ENCODE measurements around the gene ARPP21.
A peak's percentile ranks its signal among the peaks of the same experiment; 100 is the strongest.
"Not testable (repeated sequence)": the region's sequence is repeated elsewhere in the genome, so short reads cannot be mapped to it uniquely, and the experiment has no call there.

Gene ARPP21

GRCh38 chr3:35639254-35640186 is at the start of gene ARPP21:
ARPP21 (plus strand) TSS chr3:35639525; CDS start chr3:35681752, 42,227 bp downstream.
- peak; percentile 31 for DNase-seq

- DNase-seq, result no peak
These were observed 46.6 kb upstream of the ARPP21 start for GRCh38 chr3:35592589-35593295.

GRCh38 chr3:35594739-35595138 is 44.6 kb upstream of the ARPP21 start:
- DNase-seq, result no peak

- no peak for DNase-seq
These were observed 42.9 kb upstream of the ARPP21 start for GRCh38 chr3:35596335-35596995.

- DNase-seq, result no peak
These were observed 41.8 kb upstream of the ARPP21 start for GRCh38 chr3:35597490-35597889.

- DNase-seq, result no peak
These were observed 40.5 kb upstream of the ARPP21 start for GRCh38 chr3:35598804-35599203.

GRCh38 chr3:35601959-35602358 is 37.4 kb upstream of the ARPP21 start:
- DNase-seq, result no peak

GRCh38 chr3:35602395-35602936 is 36.9 kb upstream of the ARPP21 start:
- no peak for DNase-seq

GRCh38 chr3:35616346-35616745 is 23.0 kb upstream of the ARPP21 start:
- no peak for DNase-seq

- DNase-seq, result no peak
These were observed 22.0 kb upstream of the ARPP21 start for GRCh38 chr3:35617370-35617769.

GRCh38 chr3:35620238-35620637 is 19.1 kb upstream of the ARPP21 start:
- DNase-seq, result not testable (repeated sequence)

- DNase-seq, result no peak
These were observed 14.6 kb upstream of the ARPP21 start for GRCh38 chr3:35624698-35625097.

GRCh38 chr3:35633332-35634124 is 5.8 kb upstream of the ARPP21 start:
- DNase-seq, result no peak

GRCh38 chr3:35635407-35635806 is 3.9 kb upstream of the ARPP21 start:
- DNase-seq, result no peak

- DNase-seq, result no peak
These were observed 3.2 kb upstream of the ARPP21 start for GRCh38 chr3:35635926-35636683.

- DNase-seq, result no peak
These were observed 910 bp upstream of the ARPP21 start for GRCh38 chr3:35638251-35638979.

- DNase-seq, result no peak
These were observed 408 bp upstream of the ARPP21 start for GRCh38 chr3:35638980-35639253.

- DNase-seq, result no peak
These were observed 1.2 kb downstream of the ARPP21 start for GRCh38 chr3:35640190-35641165.

- no peak for DNase-seq
These were observed 2.0 kb downstream of the ARPP21 start for GRCh38 chr3:35641331-35641730.
